ENCODE results near the gene YPEL2.

DNA sequence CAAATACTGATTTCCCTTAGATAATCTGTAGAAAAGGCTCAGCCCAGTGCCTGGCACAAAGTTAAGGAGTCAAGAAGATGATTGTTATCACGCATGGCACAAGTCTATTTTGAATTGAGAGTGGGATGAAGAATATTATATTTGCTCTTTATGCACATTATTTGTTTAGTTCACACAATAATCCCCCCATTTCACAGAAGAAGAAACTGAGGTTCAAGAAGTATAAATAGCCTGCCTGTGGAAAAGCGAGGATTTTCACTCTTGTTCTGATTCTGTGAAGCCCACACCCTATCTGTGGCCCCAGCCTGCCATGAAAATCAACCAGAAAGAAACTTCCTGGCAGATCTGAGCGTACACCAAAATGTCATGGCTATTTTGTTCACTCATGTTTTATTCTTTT lies 73.0 kb downstream of the YPEL2 start:
- TF ChIP-seq, protein P1, sequence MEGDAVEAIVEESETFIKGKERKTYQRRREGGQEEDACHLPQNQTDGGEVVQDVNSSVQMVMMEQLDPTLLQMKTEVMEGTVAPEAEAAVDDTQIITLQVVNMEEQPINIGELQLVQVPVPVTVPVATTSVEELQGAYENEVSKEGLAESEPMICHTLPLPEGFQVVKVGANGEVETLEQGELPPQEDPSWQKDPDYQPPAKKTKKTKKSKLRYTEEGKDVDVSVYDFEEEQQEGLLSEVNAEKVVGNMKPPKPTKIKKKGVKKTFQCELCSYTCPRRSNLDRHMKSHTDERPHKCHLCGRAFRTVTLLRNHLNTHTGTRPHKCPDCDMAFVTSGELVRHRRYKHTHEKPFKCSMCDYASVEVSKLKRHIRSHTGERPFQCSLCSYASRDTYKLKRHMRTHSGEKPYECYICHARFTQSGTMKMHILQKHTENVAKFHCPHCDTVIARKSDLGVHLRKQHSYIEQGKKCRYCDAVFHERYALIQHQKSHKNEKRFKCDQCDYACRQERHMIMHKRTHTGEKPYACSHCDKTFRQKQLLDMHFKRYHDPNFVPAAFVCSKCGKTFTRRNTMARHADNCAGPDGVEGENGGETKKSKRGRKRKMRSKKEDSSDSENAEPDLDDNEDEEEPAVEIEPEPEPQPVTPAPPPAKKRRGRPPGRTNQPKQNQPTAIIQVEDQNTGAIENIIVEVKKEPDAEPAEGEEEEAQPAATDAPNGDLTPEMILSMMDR (IDR thresholded peaks at IDR 0.05; ENCODE audit: low read depth, low read length): no peak
- no peak for TF ChIP-seq EZH2phosphoT487 (IDR thresholded peaks at IDR 0.05; ENCODE audit: low read depth)

Data from OCI-LY3 (cell line).